H1 (cell line): ENCODE results near the gene RNF215. TPM values are rescaled to one million over a fixed set of nuclear protein-coding genes. Genes with fewer than 3 reads are reported as not detected.

ENCODE experiments used
- CTCF ChIA-PET: fragments of 300-600 bp; sonication (Branson Sonifier 250); formaldehyde crosslinking; loops from one replicate; lab custom pipeline; 2021; ENCODE audit not compliant: partially characterized antibody; lab: Charles Lee
- POLR2A ChIA-PET: fragments of 300-600 bp; sonication (Branson Sonifier 250); formaldehyde crosslinking; loops from one replicate; lab custom pipeline; 2021; ENCODE audit warnings: inconsistent platforms; ENCODE audit not compliant: partially characterized antibody; lab: Charles Lee
- DNase-seq, 2 experiments: peaks; one replicate each; pipeline versions ENCODE4 v3.0.0 to v3.0.0-alpha.2; 2010 to 2022; ENCODE audit warnings: low spot score in 2 of 2, low read depth in 1 of 2, mixed read lengths in 1 of 2
- FAIRE-seq: peaks from 2 replicates; lab custom pipeline; 2011; peaks lifted over from hg19 to GRCh38; lab: Jason Lieb, UNC
- H2AFZ ChIP-seq: 2 replicates; pipeline ENCODE4 v1.8.1; 2012; ENCODE audit warnings: low read length, inconsistent platforms
- H2AK5ac ChIP-seq: 2 replicates; pipeline ENCODE4 v1.6.1; 2013; ENCODE audit warnings: low read depth, low read length
- H2BK120ac ChIP-seq: replicated peaks from 2 replicates; pipeline ENCODE3; 2013; ENCODE audit warnings: low read depth, low read length, inconsistent platforms
- H2BK12ac ChIP-seq: 2 replicates; pipeline ENCODE4 v1.6.1; 2013; ENCODE audit warnings: low read depth, low read length
- H2BK15ac ChIP-seq: 2 replicates; pipeline ENCODE4 v1.6.1; 2013; ENCODE audit warnings: low read length
- H2BK20ac ChIP-seq: 2 replicates; pipeline ENCODE4 v1.6.1; 2013; ENCODE audit warnings: low read length
- H2BK5ac ChIP-seq: 2 replicates; pipeline ENCODE4 v1.6.1; 2013; ENCODE audit warnings: low read depth, low read length
- H3K14ac ChIP-seq: 2 replicates; pipeline ENCODE4 v1.6.1; 2013; ENCODE audit warnings: inconsistent platforms; ENCODE audit not compliant: insufficient read length
- H3K18ac ChIP-seq: 2 replicates; pipeline ENCODE4 v1.6.1; 2013; ENCODE audit warnings: low read length; ENCODE audit errors: extremely low read depth
- H3K23ac ChIP-seq: 2 replicates; pipeline ENCODE4 v1.6.1; 2013; ENCODE audit warnings: inconsistent platforms; ENCODE audit not compliant: insufficient read length
- H3K23me2 ChIP-seq: 2 replicates; pipeline ENCODE4 v1.6.1; 2013; ENCODE audit warnings: low read depth, low read length
- H3K27ac ChIP-seq: 2 replicates; pipeline ENCODE4 v1.6.1; 2011; ENCODE audit warnings: low read depth, low read length, inconsistent platforms
- H3K27me3 ChIP-seq, 4 experiments: replicated peaks in 1 of 4; 1 replicate in 1 of 4; 2 replicates in 3 of 4; pipeline versions ENCODE4 v1.6.1 to v1.8.1; 2011 to 2013; ENCODE audit warnings: low read length in 3 of 4, mild to moderate bottlenecking in 3 of 4, inconsistent platforms in 2 of 4, mixed read lengths in 2 of 4, moderate library complexity in 1 of 4; ENCODE audit not compliant: control insufficient read depth in 3 of 4, insufficient read depth in 3 of 4; ENCODE audit errors: extremely low read depth in 1 of 4
- H3K36me3 ChIP-seq, 4 experiments: 2 replicates each; pipeline versions ENCODE4 v1.6.1 to v1.8.1; 2011 to 2013; ENCODE audit warnings: mild to moderate bottlenecking in 4 of 4, low read length in 3 of 4, moderate library complexity in 2 of 4, control low read depth in 1 of 4, inconsistent platforms in 1 of 4; ENCODE audit not compliant: insufficient read depth in 4 of 4, control insufficient read depth in 2 of 4
- H3K4ac ChIP-seq: replicated peaks from 2 replicates; pipeline ENCODE3; 2013; ENCODE audit warnings: low read length, low read depth, mixed read lengths, inconsistent platforms; ENCODE audit not compliant: insufficient read length
- H3K4me1 ChIP-seq, 4 experiments: replicated peaks in 1 of 4; 1 replicate in 1 of 4; 2 replicates in 3 of 4; pipeline versions ENCODE4 v1.6.1 to v1.8.1; 2011 to 2013; ENCODE audit warnings: low read length in 3 of 4, inconsistent platforms in 2 of 4, mixed read lengths in 1 of 4; ENCODE audit not compliant: insufficient read depth in 4 of 4, control insufficient read depth in 3 of 4
- H3K4me2 ChIP-seq, 2 experiments: 2 replicates each; pipeline versions ENCODE4 v1.6.1 to v1.8.1; 2011 to 2013; ENCODE audit warnings: low read depth in 2 of 2, low read length in 2 of 2, control low read depth in 1 of 2, inconsistent platforms in 1 of 2, mild to moderate bottlenecking in 1 of 2; ENCODE audit not compliant: insufficient read depth in 1 of 2
- H3K4me3 ChIP-seq, 4 experiments: fragments of 200-600, 300-600 bp in 1 of 4; sonication (generic), shearing (Covaris generic), sonication (Bioruptor Twin) in 1 of 4; 2 replicates each; pipeline versions ENCODE4 v1.5.1 to v1.8.1; 2011 to 2016; ENCODE audit warnings: low read length in 4 of 4, low read depth in 3 of 4, control low read depth in 2 of 4, inconsistent platforms in 2 of 4, mild to moderate bottlenecking in 2 of 4, mixed read lengths in 1 of 4, moderate library complexity in 1 of 4; ENCODE audit not compliant: insufficient read depth in 2 of 4; ENCODE audit errors: extremely low read depth in 1 of 4
- H3K56ac ChIP-seq: replicated peaks from 2 replicates; pipeline ENCODE3; 2013; ENCODE audit warnings: low read depth, mild to moderate bottlenecking, mixed read lengths, low read length, inconsistent platforms; ENCODE audit not compliant: insufficient read length
- H3K79me1 ChIP-seq: 2 replicates; pipeline ENCODE4 v1.6.1; 2013; ENCODE audit warnings: low read depth, low read length, control low read depth
- H3K79me2 ChIP-seq, 2 experiments: 2 replicates each; pipeline versions ENCODE4 v1.6.1 to v1.8.1; 2012 to 2013; ENCODE audit warnings: low read length in 2 of 2, mild to moderate bottlenecking in 2 of 2, inconsistent platforms in 1 of 2; ENCODE audit not compliant: insufficient read depth in 2 of 2, control insufficient read depth in 1 of 2
- H3K9ac ChIP-seq, 4 experiments: replicated peaks in 1 of 4; 1 replicate in 1 of 4; 2 replicates in 3 of 4; pipeline versions ENCODE4 v1.6.1 to v1.8.1; 2011 to 2013; ENCODE audit warnings: low read depth in 3 of 4, low read length in 3 of 4, control low read depth in 2 of 4, mild to moderate bottlenecking in 2 of 4, moderate library complexity in 2 of 4, inconsistent platforms in 1 of 4; ENCODE audit errors: extremely low read depth in 1 of 4
- H3K9me3 ChIP-seq, 2 experiments: 2 replicates each; pipeline versions ENCODE4 v1.6.1 to v1.8.1; 2012 to 2013; ENCODE audit warnings: mild to moderate bottlenecking in 2 of 2, moderate library complexity in 2 of 2, control low read depth in 1 of 2, inconsistent platforms in 1 of 2, low read depth in 1 of 2, low read length in 1 of 2, mixed read lengths in 1 of 2; ENCODE audit not compliant: insufficient read depth in 2 of 2
- H4K20me1 ChIP-seq, 2 experiments: replicated peaks in 1 of 2; 2 replicates each; pipeline versions ENCODE3 to v1.8.1; 2011 to 2013; ENCODE audit warnings: inconsistent platforms in 2 of 2, low read length in 2 of 2, mild to moderate bottlenecking in 1 of 2; ENCODE audit not compliant: insufficient read depth in 2 of 2, control insufficient read depth in 1 of 2
- H4K5ac ChIP-seq: 2 replicates; pipeline ENCODE4 v1.6.1; 2013; ENCODE audit warnings: low read length, low read depth, mixed read lengths, inconsistent platforms; ENCODE audit not compliant: insufficient read length
- H4K8ac ChIP-seq: 2 replicates; pipeline ENCODE4 v1.8.0; 2013; ENCODE audit warnings: mild to moderate bottlenecking, moderate library complexity, low read length, inconsistent platforms; ENCODE audit not compliant: insufficient read depth; ENCODE audit errors: extremely low read depth
- H4K91ac ChIP-seq: replicated peaks from 2 replicates; pipeline ENCODE3; 2013; ENCODE audit warnings: low read length, mixed read lengths, inconsistent platforms; ENCODE audit not compliant: insufficient read length
- BACH1 ChIP-seq: IDR thresholded peaks from 2 replicates; pipeline ENCODE4 v1.6.1; 2012; ENCODE audit warnings: low read length, improper control_type of control experiment
- CBX5 ChIP-seq: fragments of 300-800, 300-1000 bp; sonication (generic); IDR thresholded peaks from 2 replicates; pipeline ENCODE4 v1.7.1; 2016; ENCODE audit warnings: antibody characterized with exemption, low read length, low read depth
- CHD1 ChIP-seq: IDR thresholded peaks from 2 replicates; pipeline ENCODE4 v1.6.1; 2012; ENCODE audit warnings: low read depth, low read length, improper control_type of control experiment
- CREB1 ChIP-seq: IDR thresholded peaks from 2 replicates; pipeline ENCODE4 v1.6.1; 2012; ENCODE audit warnings: inconsistent platforms
- E2F6 ChIP-seq: IDR thresholded peaks from 2 replicates; pipeline ENCODE4 v1.6.1; 2012; ENCODE audit warnings: inconsistent platforms
- EP300 ChIP-seq, 2 experiments: IDR thresholded peaks; 1 replicate in 1 of 2; 2 replicates in 1 of 2; pipeline ENCODE4 v1.6.1; 2011 to 2012; ENCODE audit warnings: low read depth in 2 of 2, low read length in 2 of 2, mild to moderate bottlenecking in 2 of 2, borderline replicate concordance in 1 of 2, inconsistent platforms in 1 of 2, moderate library complexity in 1 of 2
- JUN ChIP-seq: IDR thresholded peaks from 2 replicates; pipeline ENCODE4 v1.6.1; 2011; ENCODE audit warnings: low read depth, mild to moderate bottlenecking, improper control_type of control experiment, low read length
- NANOG ChIP-seq: IDR thresholded peaks from 2 replicates; pipeline ENCODE4 v1.6.1; 2011; ENCODE audit warnings: low read length, low read depth, mild to moderate bottlenecking, inconsistent platforms; ENCODE audit not compliant: insufficient read depth, poor library complexity, severe bottlenecking
- RBBP5 ChIP-seq: IDR thresholded peaks from 2 replicates; pipeline ENCODE4 v1.7.1; 2012; ENCODE audit warnings: low read depth, mild to moderate bottlenecking, inconsistent platforms, low read length, moderate library complexity, borderline replicate concordance
- SP2 ChIP-seq: IDR thresholded peaks from 2 replicates; pipeline ENCODE4 v1.6.1; 2012; ENCODE audit warnings: mild to moderate bottlenecking, low read length, inconsistent platforms
- WGBS, 2 experiments: shearing (Covaris generic) in 1 of 2; methylation state at CpG; one replicate each; pipeline versions ENCODE4 v1.1.6 to v1.1.7; 2013 to 2015; ENCODE audit warnings: low lambda C conversion rate in 2 of 2, mixed read lengths in 2 of 2, inconsistent platforms in 1 of 2, low coverage in 1 of 2, missing lambda C conversion rate in 1 of 2; ENCODE audit not compliant: insufficient replicate concordance in 2 of 2, insufficient coverage in 1 of 2, insufficient read length in 1 of 2; ENCODE audit errors: extremely low coverage in 1 of 2, missing lambda C conversion rate in 1 of 2; 5-methylcytosine and 5-hydroxymethylcytosine counted together
- polyA plus RNA-seq, 7 experiments: library from polyadenylated mRNA; depleted of rRNA in 3 of 7; stranded (reverse) in 5 of 7; unstranded in 2 of 7; fragments of >200 nt in 5 of 7; fragments of 200-250 nt in 2 of 7; gene quantifications; 1 replicate in 5 of 7; 2 replicates in 1 of 7; 4 replicates in 1 of 7; pipeline versions ENCODE4 v1.2.1 to v1.2.3, GENCODE V29; 2011 to 2013; ENCODE audit warnings: missing spikeins in 2 of 7, mixed read lengths in 2 of 7
- total RNA-seq: library from RNA; stranded (reverse); fragmentation: NEBNext Ultra II Directional; extraction: Animal tissue kit (Norgen Biotek cat#: 25700); gene quantifications from 2 replicates; pipeline ENCODE4 v1.2.1, GENCODE V29; 2021
- TF ChIP-seq, protein P1 (sequence below): IDR thresholded peaks from 2 replicates; pipeline ENCODE4 v1.6.1; 2011; ENCODE audit warnings: low read length, improper control_type of control experiment

Gene RNF215
- total and polyA plus RNA-seq, 2 of the 8 experiments (the other 6 are each of a cell fraction or from before 2014, with no cell fraction given), result 13.1 to 19.0 TPM

DNA sequence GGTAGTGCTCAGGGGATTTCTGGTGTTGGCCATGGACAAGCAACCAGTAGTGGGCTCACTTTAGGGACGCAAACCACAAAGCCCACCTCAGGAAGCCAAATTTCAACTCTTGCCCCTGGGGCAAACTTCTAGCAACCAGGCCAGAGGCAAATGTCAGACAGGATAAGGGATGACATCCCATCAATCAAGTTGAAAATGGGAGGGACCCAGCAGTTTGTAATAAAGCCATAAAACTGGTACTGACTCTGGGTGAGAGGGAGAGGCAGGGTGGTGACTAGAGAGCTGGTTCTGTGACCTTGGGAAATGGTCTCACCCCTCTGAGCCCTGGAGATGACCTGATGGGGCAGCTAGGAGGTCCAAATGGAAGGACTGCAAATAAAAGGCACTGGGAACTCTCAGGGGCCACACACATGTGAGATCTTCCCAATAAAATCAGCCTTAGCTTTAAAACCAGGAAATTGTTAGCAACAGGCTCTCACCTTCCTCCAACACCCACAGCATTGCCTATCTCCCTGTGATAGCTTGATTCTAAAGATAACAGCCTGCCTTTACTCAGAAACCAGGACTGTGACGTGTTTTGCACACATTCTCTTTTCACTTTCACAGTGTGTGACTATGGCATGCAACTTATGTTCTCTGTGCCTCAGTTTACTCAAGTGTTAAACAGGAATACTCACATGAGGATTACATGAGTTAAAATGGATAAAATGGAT, 54.1 kb downstream of the RNF215 start:
- H3K14ac ChIP-seq, result no peak overlapping the region
- H2BK12ac ChIP-seq, result no peak overlapping the region
- H4K20me1 ChIP-seq, result peaks cover 0 to 10% of the 10 kb centered on the region in 2 experiments
- H3K27me3 ChIP-seq, result no peaks in the 10 kb centered on the region
- no peaks in the 10 kb centered on the region; the same call in 1 of the 2 replicates for H3K79me1 ChIP-seq
- ChIA-PET CTCF (interaction anchor here (0.6 to 20.1 kb wide), 4 partner anchors 8 to 70 kb away, joined by 3 to 203 read pairs (median 6); partner anchors contain the start of gene CASTOR1), POLR2A (interaction anchor here (0.6 to 1.6 kb wide), 5 partner anchors 9 to 930 kb away, joined by 3 to 8 read pairs (median 4); no protein-coding TSS in a partner anchor)
- H4K8ac ChIP-seq, result no peak overlapping the region
- no peak overlapping the region for H2AK5ac ChIP-seq
- H2BK15ac ChIP-seq, result no peak overlapping the region
- no peak overlapping the region for H2BK20ac ChIP-seq
- H3K9me3 ChIP-seq, result no peaks in the 10 kb centered on the region
- H3K27ac ChIP-seq, result no peak overlapping the region
- no peak overlapping the region for H4K91ac ChIP-seq
- H3K23ac ChIP-seq, result no peak overlapping the region
- peaks cover 32 to 67% (median 56%) of the 10 kb centered on the region in 4 experiments for H3K36me3 ChIP-seq
- WGBS, 2 experiments, result 94% methylated on average over 2 of the region's 2 CpGs; no CpG with 5 or more reads in 1 of the 2 experiments
- H4K5ac ChIP-seq, result no peak overlapping the region
- H3K18ac ChIP-seq, result no peak overlapping the region
- no peak overlapping the region for H3K4me2 ChIP-seq
- H2BK120ac ChIP-seq, result no peak overlapping the region
- H3K4ac ChIP-seq, result no peak overlapping the region
- H3K4me1 ChIP-seq, result no peaks in the 10 kb centered on the region
- no peaks in the 10 kb centered on the region for H3K79me2 ChIP-seq
- H3K56ac ChIP-seq, result no peak overlapping the region
- no peaks in the 10 kb centered on the region for H3K23me2 ChIP-seq
- DNase-seq (no peak), FAIRE-seq (no peak)
- no peak overlapping the region for H3K4me3 ChIP-seq
- H2BK5ac ChIP-seq, result no peak overlapping the region
- H3K9ac ChIP-seq, result no peak overlapping the region
- no peak overlapping the region for H2AFZ ChIP-seq
- TF ChIP-seq NANOG (no peak), CREB1 (no peak), E2F6 (no peak), BACH1 (no peak), CHD1 (no peak), JUN (no peak), EP300 (IDR thresholded peaks at IDR 0.05; ENCODE audit: borderline replicate concordance in 1 of 2, low read depth in 2 of 2, low read length in 2 of 2) (no peak), SP2 (no peak), RBBP5 (no peak), CBX5 (no peak)
- TF ChIP-seq, protein P1, sequence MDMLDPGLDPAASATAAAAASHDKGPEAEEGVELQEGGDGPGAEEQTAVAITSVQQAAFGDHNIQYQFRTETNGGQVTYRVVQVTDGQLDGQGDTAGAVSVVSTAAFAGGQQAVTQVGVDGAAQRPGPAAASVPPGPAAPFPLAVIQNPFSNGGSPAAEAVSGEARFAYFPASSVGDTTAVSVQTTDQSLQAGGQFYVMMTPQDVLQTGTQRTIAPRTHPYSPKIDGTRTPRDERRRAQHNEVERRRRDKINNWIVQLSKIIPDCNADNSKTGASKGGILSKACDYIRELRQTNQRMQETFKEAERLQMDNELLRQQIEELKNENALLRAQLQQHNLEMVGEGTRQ, result no peak
